Stimulated activated CD4-positive, alpha-beta T cell treated with anti-CD3 and anti-CD28 coated beads, TNF-alpha, amount 100 ng/mL, for 1 hour (primary cell): ENCODE measurements around the gene RGS7.

Experiments used
- DNase-seq, 3 donors: peaks; one replicate each; pipeline ENCODE4 v3.0.0-alpha.2; 2020; ENCODE audit warnings: low read depth in 3 of 3, low spot score in 1 of 3

RGS7 gene

GRCh38 chr1:240847325-240847724, 509.7 kb downstream of the RGS7 start:
- no peak for DNase-seq

GRCh38 chr1:240844486-240844885, 512.5 kb downstream of the RGS7 start:
- DNase-seq, result no peak

- no peak for DNase-seq
These were observed 513.2 kb downstream of the RGS7 start for GRCh38 chr1:240843798-240844197.

- DNase-seq, result no peak
These were observed 520.7 kb downstream of the RGS7 start for GRCh38 chr1:240836271-240836670.

- DNase-seq, result no peak
These were observed 521.7 kb downstream of the RGS7 start for GRCh38 chr1:240835291-240835690.

- no peak for DNase-seq
These were observed 523.9 kb downstream of the RGS7 start for GRCh38 chr1:240833075-240833474.

GRCh38 chr1:240831922-240832321, 525.1 kb downstream of the RGS7 start:
- no peak for DNase-seq

GRCh38 chr1:240831191-240831631, 525.8 kb downstream of the RGS7 start:
- DNase-seq, result no peak

GRCh38 chr1:240829487-240829886, 527.5 kb downstream of the RGS7 start:
- no peak for DNase-seq

GRCh38 chr1:240827786-240828185, 529.2 kb downstream of the RGS7 start:
- DNase-seq, result no peak

GRCh38 chr1:240824238-240824637, 532.8 kb downstream of the RGS7 start:
- no peak for DNase-seq

- no peak for DNase-seq
These were observed 533.6 kb downstream of the RGS7 start for GRCh38 chr1:240823357-240823756.

GRCh38 chr1:240821925-240822324, 535.1 kb downstream of the RGS7 start:
- no peak for DNase-seq

- no peak for DNase-seq
These were observed 536.2 kb downstream of the RGS7 start for GRCh38 chr1:240820816-240821215.

GRCh38 chr1:240816472-240816871, 540.5 kb downstream of the RGS7 start:
- DNase-seq, result no peak

- DNase-seq, result no peak
These were observed 543.3 kb downstream of the RGS7 start for GRCh38 chr1:240813720-240814119.

GRCh38 chr1:240811256-240811655, 545.7 kb downstream of the RGS7 start:
- no peak for DNase-seq

- DNase-seq, result no peak
These were observed 548.6 kb downstream of the RGS7 start for GRCh38 chr1:240808381-240808780.

GRCh38 chr1:240806200-240806745, 550.7 kb downstream of the RGS7 start:
- no peak for DNase-seq

- DNase-seq, result no peak
These were observed 552.5 kb downstream of the RGS7 start for GRCh38 chr1:240804475-240804874.

- DNase-seq, result no peak
These were observed 553.9 kb downstream of the RGS7 start for GRCh38 chr1:240803151-240803550.

GRCh38 chr1:240802271-240802670, 554.7 kb downstream of the RGS7 start:
- no peak for DNase-seq

GRCh38 chr1:240801442-240801841, 555.6 kb downstream of the RGS7 start:
- DNase-seq, result no peak

- no peak for DNase-seq
These were observed 556.7 kb downstream of the RGS7 start for GRCh38 chr1:240800291-240800690.
